HFFc6 (cell line): ENCODE data around the gene SH2D7. TPM values are rescaled to one million over a fixed set of nuclear protein-coding genes. Genes with fewer than 3 reads are reported as not detected.

Source experiments
- DNase-seq: peaks from one replicate; pipeline ENCODE4 v3.0.0-alpha.2; 2018
- H3K27ac Mint-ChIP-seq: 2 replicates; pipeline ENCODE4 v1.8.0; 2020; ENCODE audit warnings: mild to moderate bottlenecking, mixed read lengths
- H3K27me3 Mint-ChIP-seq: 2 replicates; pipeline ENCODE4 v1.8.0; 2021; ENCODE audit warnings: mild to moderate bottlenecking, moderate library complexity, mixed read lengths; ENCODE audit not compliant: insufficient read depth
- H3K36me3 Mint-ChIP-seq: 2 replicates; pipeline ENCODE4 v1.8.0; 2021; ENCODE audit warnings: low read depth, mixed read lengths
- H3K4me1 Mint-ChIP-seq: 2 replicates; pipeline ENCODE4 v1.8.0; 2020; ENCODE audit warnings: low read depth, mixed read lengths
- H3K4me3 Mint-ChIP-seq: 2 replicates; pipeline ENCODE4 v1.8.0; 2020; ENCODE audit warnings: mild to moderate bottlenecking, moderate library complexity, mixed read lengths
- H3K9me3 Mint-ChIP-seq: 2 replicates; pipeline ENCODE4 v1.8.0; 2020; ENCODE audit warnings: mild to moderate bottlenecking, mixed read lengths
- total RNA-seq, 6 experiments: library from RNA; stranded (reverse); fragmentation: NEBNext Ultra II Directional; extraction: Animal tissue kit (Norgen Biotek cat#: 25700); gene quantifications; 2 replicates in 1 of 6; 3 replicates in 5 of 6; pipeline ENCODE4 v1.2.3, GENCODE V29; 2021
- TF ChIP-seq, protein P1 (sequence below): fragments of 200-600 bp; sonication (generic); IDR thresholded peaks from 2 replicates; pipeline ENCODE4 v1.5.0; 2021; ENCODE audit warnings: antibody characterized with exemption, mild to moderate bottlenecking

Gene SH2D7
- total RNA-seq, 6 experiments from 2014 or later, result not detected

GRCh38 chr15:78107471-78107870, 15.1 kb downstream of the SH2D7 start:
- peaks cover 26% of the 10 kb centered on the region for H3K27me3 Mint-ChIP-seq
- H3K4me3 Mint-ChIP-seq, result no peak overlapping the region
- no peaks in the 10 kb centered on the region for H3K9me3 Mint-ChIP-seq

GRCh38 chr15:78108300-78109084, 16.1 kb downstream of the SH2D7 start:
- peak; percentile 83 for DNase-seq
- Mint-ChIP-seq H3K36me3 (no peaks in the 10 kb centered on the region), H3K4me3 (no peak overlapping the region), H3K27me3 (peaks cover 19% of the 10 kb centered on the region), H3K4me1 (peaks cover 11% of the 10 kb centered on the region), H3K27ac (no peak overlapping the region), H3K9me3 (no peaks in the 10 kb centered on the region)
- TF ChIP-seq, protein P1, sequence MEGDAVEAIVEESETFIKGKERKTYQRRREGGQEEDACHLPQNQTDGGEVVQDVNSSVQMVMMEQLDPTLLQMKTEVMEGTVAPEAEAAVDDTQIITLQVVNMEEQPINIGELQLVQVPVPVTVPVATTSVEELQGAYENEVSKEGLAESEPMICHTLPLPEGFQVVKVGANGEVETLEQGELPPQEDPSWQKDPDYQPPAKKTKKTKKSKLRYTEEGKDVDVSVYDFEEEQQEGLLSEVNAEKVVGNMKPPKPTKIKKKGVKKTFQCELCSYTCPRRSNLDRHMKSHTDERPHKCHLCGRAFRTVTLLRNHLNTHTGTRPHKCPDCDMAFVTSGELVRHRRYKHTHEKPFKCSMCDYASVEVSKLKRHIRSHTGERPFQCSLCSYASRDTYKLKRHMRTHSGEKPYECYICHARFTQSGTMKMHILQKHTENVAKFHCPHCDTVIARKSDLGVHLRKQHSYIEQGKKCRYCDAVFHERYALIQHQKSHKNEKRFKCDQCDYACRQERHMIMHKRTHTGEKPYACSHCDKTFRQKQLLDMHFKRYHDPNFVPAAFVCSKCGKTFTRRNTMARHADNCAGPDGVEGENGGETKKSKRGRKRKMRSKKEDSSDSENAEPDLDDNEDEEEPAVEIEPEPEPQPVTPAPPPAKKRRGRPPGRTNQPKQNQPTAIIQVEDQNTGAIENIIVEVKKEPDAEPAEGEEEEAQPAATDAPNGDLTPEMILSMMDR, result peak; percentile 96

More at GRCh38 chr15:78107471-78107870, 15.1 kb downstream of the SH2D7 start:
- TF ChIP-seq, protein P1, result no peak
- Mint-ChIP-seq H3K36me3 (no peaks in the 10 kb centered on the region), H3K27ac (no peak overlapping the region), H3K4me1 (peaks cover 11% of the 10 kb centered on the region)
- DNase-seq, result no peak

- Mint-ChIP-seq H3K27me3 (peaks cover 19% of the 10 kb centered on the region), H3K27ac (no peak overlapping the region)
These were observed 16.8 kb downstream of the SH2D7 start for GRCh38 chr15:78109156-78109555.

DNA sequence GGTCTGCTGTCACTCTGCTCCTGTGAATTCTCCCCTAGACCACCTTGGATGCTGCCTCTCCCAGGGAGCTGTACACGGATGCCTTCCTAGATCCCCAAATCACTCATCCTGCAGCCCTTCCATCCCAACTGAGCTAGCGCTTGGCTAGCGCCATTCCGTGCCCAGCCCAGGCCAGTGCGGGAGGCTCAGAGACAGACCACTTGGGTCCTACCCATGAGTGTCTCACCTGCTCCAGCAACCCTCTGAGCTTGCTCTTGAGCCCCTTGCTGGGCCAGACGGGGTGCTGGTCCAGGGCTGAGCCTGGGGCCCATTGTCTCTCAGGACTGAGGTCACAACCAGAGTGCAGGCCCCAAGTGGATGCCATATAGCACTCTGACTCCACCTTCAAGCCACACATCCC, 17.7 kb downstream of the SH2D7 start:
- peaks cover 11% of the 10 kb centered on the region for H3K4me1 Mint-ChIP-seq
- no peak overlapping the region for H3K4me3 Mint-ChIP-seq
- TF ChIP-seq, protein P1, result no peak
- no peaks in the 10 kb centered on the region for H3K36me3 Mint-ChIP-seq
- peaks cover 16% of the 10 kb centered on the region for H3K27me3 Mint-ChIP-seq
- H3K27ac Mint-ChIP-seq, result no peak overlapping the region
- no peak for DNase-seq
- no peaks in the 10 kb centered on the region for H3K9me3 Mint-ChIP-seq

More at GRCh38 chr15:78109156-78109555, 16.8 kb downstream of the SH2D7 start:
- H3K9me3 Mint-ChIP-seq, result no peaks in the 10 kb centered on the region
- H3K4me3 Mint-ChIP-seq, result no peak overlapping the region
- H3K36me3 Mint-ChIP-seq, result no peaks in the 10 kb centered on the region
- TF ChIP-seq, protein P1, result no peak
- DNase-seq, result no peak
- peaks cover 11% of the 10 kb centered on the region for H3K4me1 Mint-ChIP-seq

DNA sequence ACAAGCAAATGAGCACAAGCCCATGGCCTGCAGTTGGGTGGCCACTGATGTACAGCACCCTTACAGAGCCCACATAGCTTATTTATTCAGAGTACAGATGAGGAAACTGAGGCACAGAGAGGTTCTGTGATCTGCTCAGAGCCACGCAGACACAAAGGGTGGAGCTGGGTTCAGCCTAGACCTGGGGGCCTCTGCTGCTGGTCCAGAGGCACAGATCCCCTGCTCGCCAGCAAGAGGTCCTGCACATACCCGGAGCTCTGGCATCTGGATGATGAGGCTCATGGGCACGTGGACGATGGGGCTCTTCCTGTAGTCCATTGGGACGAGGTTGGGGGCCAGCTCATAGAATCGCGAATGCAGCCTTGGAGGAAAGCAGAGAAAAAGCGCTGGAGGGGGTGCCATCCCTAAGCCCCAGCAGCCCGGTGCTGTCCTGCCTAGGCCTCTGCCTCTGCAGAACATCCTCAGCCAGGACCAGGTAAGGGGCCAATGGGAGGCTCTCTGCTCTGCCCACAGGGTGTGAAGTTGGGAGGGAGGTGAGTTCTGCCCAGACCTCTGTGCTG, 18.6 kb downstream of the SH2D7 start:
- peaks cover 16% of the 10 kb centered on the region for H3K27me3 Mint-ChIP-seq

More for the DNA sequence above, 18.6 kb downstream of the SH2D7 start:
- H3K27ac Mint-ChIP-seq, result no peak overlapping the region
- H3K9me3 Mint-ChIP-seq, result no peaks in the 10 kb centered on the region
- peaks cover 7% of the 10 kb centered on the region for H3K4me1 Mint-ChIP-seq
- no peak for DNase-seq
- TF ChIP-seq, protein P1, result no peak
- H3K36me3 Mint-ChIP-seq, result no peaks in the 10 kb centered on the region
- H3K4me3 Mint-ChIP-seq, result no peak overlapping the region
